GM13976 (cell line): ENCODE results near the gene ZDHHC9.

ENCODE experiments used
- DNase-seq: peaks from one replicate; pipeline ENCODE4 v3.0.0; 2012; ENCODE audit warnings: low spot score
- CTCF ChIP-seq: IDR thresholded peaks from 2 replicates; pipeline ENCODE4 v1.5.1; 2012; ENCODE audit warnings: borderline replicate concordance, mild to moderate bottlenecking; ENCODE audit not compliant: insufficient read depth; ENCODE audit errors: extremely low read depth, missing control alignments, control extremely low read depth
- in situ Hi-C: fragments of 300-500 bp; cut with MboI; formaldehyde crosslinking; loops from one replicate; pipeline ENCODE4 v1.12.0; 2022; ENCODE audit warnings: low sequenced_read_pairs, mixed read lengths, inconsistent platforms; ENCODE audit not compliant: unreplicated experiment

ZDHHC9 gene

GRCh38 chrX:129795584-129795983 is 48.1 kb downstream of the ZDHHC9 start:
- no peak for TF ChIP-seq CTCF

GRCh38 chrX:129793604-129794191 is 50.0 kb downstream of the ZDHHC9 start:
- no peak for DNase-seq
- in situ Hi-C loops = no loop called here
- TF ChIP-seq CTCF = no peak

More at GRCh38 chrX:129795584-129795983, 48.1 kb downstream of the ZDHHC9 start:
- in situ Hi-C loops = no loop called here
- DNase-seq = no peak

- DNase-seq = no peak
- in situ Hi-C loops = no loop called here
- no peak for TF ChIP-seq CTCF
Measured at GRCh38 chrX:129792586-129793291, 50.9 kb downstream of the ZDHHC9 start.

GRCh38 chrX:129791961-129792570 is 51.6 kb downstream of the ZDHHC9 start:
- DNase-seq = no peak
- in situ Hi-C loops = no loop called here

GRCh38 chrX:129791336-129791735 is 52.4 kb downstream of the ZDHHC9 start:
- no peak for TF ChIP-seq CTCF
- in situ Hi-C loops = no loop called here
- no peak for DNase-seq

More at GRCh38 chrX:129791961-129792570, 51.6 kb downstream of the ZDHHC9 start:
- TF ChIP-seq CTCF = no peak

GRCh38 chrX:129790808-129791207 is 52.9 kb downstream of the ZDHHC9 start:
- no peak for TF ChIP-seq CTCF
- in situ Hi-C loops = no loop called here
- no peak for DNase-seq
